Neural cell (in vitro differentiated cells): Measurements from ENCODE around the gene ADGRD1. TPM values are rescaled to one million over a fixed set of nuclear protein-coding genes. Genes with fewer than 3 reads are reported as not detected.

Experiments
- H2AFZ ChIP-seq: fragments of 200-600, 300-800 bp; sonication (generic), shearing (Covaris generic); 2 replicates; pipeline ENCODE4 v1.6.0; 2014; ENCODE audit warnings: low read depth, mild to moderate bottlenecking, antibody characterized with exemption, low read length, moderate library complexity
- H3F3A ChIP-seq: fragments of 200-600 bp; shearing (Covaris generic); 2 replicates; pipeline ENCODE4 v1.6.1; 2016; ENCODE audit warnings: mild to moderate bottlenecking, moderate library complexity, mixed read lengths, antibody characterized with exemption, low read length; ENCODE audit not compliant: insufficient read depth, poor library complexity, severe bottlenecking
- H3K27ac ChIP-seq: fragments of 200-600, 300-800 bp; sonication (generic), shearing (Covaris generic); 2 replicates; pipeline ENCODE4 v1.5.1; 2014; ENCODE audit warnings: mild to moderate bottlenecking, low read length, moderate library complexity
- H3K27me3 ChIP-seq: fragments of 300-800, 200-600 bp; sonication (generic), shearing (Covaris generic); 2 replicates; pipeline ENCODE4 v1.6.0; 2014; ENCODE audit warnings: mild to moderate bottlenecking, low read depth, low read length, moderate library complexity; ENCODE audit not compliant: insufficient read depth
- H3K36me3 ChIP-seq: fragments of 300-800, 200-600 bp; sonication (generic), shearing (Covaris generic); 2 replicates; pipeline ENCODE4 v1.5.1; 2014; ENCODE audit warnings: mild to moderate bottlenecking, antibody characterized with exemption, low read length, moderate library complexity; ENCODE audit not compliant: insufficient read depth
- H3K4me2 ChIP-seq: fragments of 300-800, 200-600 bp; sonication (generic), shearing (Covaris generic); 2 replicates; pipeline ENCODE4 v1.6.0; 2014; ENCODE audit warnings: mild to moderate bottlenecking, low read length
- H3K4me3 ChIP-seq: fragments of 300-800, 200-600 bp; sonication (generic), shearing (Covaris generic); 2 replicates; pipeline ENCODE4 v1.5.1; 2014; ENCODE audit warnings: mild to moderate bottlenecking, low read length, moderate library complexity
- H3K79me2 ChIP-seq: fragments of 200-600 bp; shearing (Covaris generic); replicated peaks from 2 replicates; pipeline ENCODE4 v1.6.0; 2014; ENCODE audit warnings: mild to moderate bottlenecking, low read length, moderate library complexity; ENCODE audit not compliant: insufficient read depth
- H3K9ac ChIP-seq: fragments of 300-800, 200-600 bp; sonication (generic), shearing (Covaris generic); 2 replicates; pipeline ENCODE4 v1.6.1; 2016; ENCODE audit warnings: mild to moderate bottlenecking, low read length, mixed read lengths
- H3K9me2 ChIP-seq: fragments of 200-600 bp; shearing (Covaris generic); 2 replicates; pipeline ENCODE4 v1.6.1; 2016; ENCODE audit warnings: mild to moderate bottlenecking, low read length, mixed read lengths; ENCODE audit not compliant: insufficient read depth
- H3K9me3 ChIP-seq: fragments of 200-600, 300-800 bp; sonication (generic), shearing (Covaris generic); 2 replicates; pipeline ENCODE4 v1.6.1; 2016; ENCODE audit warnings: mild to moderate bottlenecking, mixed run types, low read length, moderate library complexity, mixed read lengths
- H4K20me1 ChIP-seq: fragments of 200-600 bp; shearing (Covaris generic); 2 replicates; pipeline ENCODE4 v1.6.1; 2016; ENCODE audit warnings: mild to moderate bottlenecking, mixed run types; ENCODE audit not compliant: insufficient read depth
- CTCF ChIP-seq: fragments of 450-650 bp; IDR thresholded peaks from 2 replicates; pipeline ENCODE4 v1.5.1; 2014; ENCODE audit warnings: antibody characterized with exemption, mild to moderate bottlenecking, moderate library complexity; ENCODE audit not compliant: poor library complexity, severe bottlenecking
- EP300 ChIP-seq: fragments of 450-650 bp; conservative IDR thresholded peaks from 2 replicates; pipeline ENCODE4 v1.6.1; 2014; ENCODE audit warnings: antibody characterized with exemption, mild to moderate bottlenecking, moderate library complexity; ENCODE audit not compliant: poor library complexity, severe bottlenecking
- EZH2 ChIP-seq: fragments of 200-600, 300-800 bp; shearing (Covaris generic), sonication (generic); IDR thresholded peaks from 2 replicates; pipeline ENCODE4 v1.6.1; 2014; ENCODE audit warnings: antibody characterized with exemption, low read length, borderline replicate concordance, mild to moderate bottlenecking; ENCODE audit not compliant: insufficient read depth, poor library complexity, severe bottlenecking
- MXI1 ChIP-seq: fragments of 450-650 bp; conservative IDR thresholded peaks from 2 replicates; pipeline ENCODE4 v1.6.1; 2014; ENCODE audit warnings: antibody characterized with exemption, mild to moderate bottlenecking; ENCODE audit not compliant: poor library complexity, severe bottlenecking
- POLR2AphosphoS5 ChIP-seq: IDR thresholded peaks from 2 replicates; pipeline ENCODE4 v1.6.1; 2012
- RAD21 ChIP-seq: fragments of 450-650 bp; conservative IDR thresholded peaks from 2 replicates; pipeline ENCODE4 v1.6.1; 2014; ENCODE audit warnings: antibody characterized with exemption, mild to moderate bottlenecking, moderate library complexity
- REST ChIP-seq: IDR thresholded peaks from 2 replicates; pipeline ENCODE4 v1.6.1; 2012; ENCODE audit warnings: borderline replicate concordance
- SMC3 ChIP-seq: fragments of 450-650 bp; conservative IDR thresholded peaks from 2 replicates; pipeline ENCODE4 v1.6.1; 2014; ENCODE audit warnings: antibody characterized with exemption, mild to moderate bottlenecking, moderate library complexity; ENCODE audit not compliant: poor library complexity
- TAF1 ChIP-seq: IDR thresholded peaks from 2 replicates; pipeline ENCODE4 v1.6.1; 2012; ENCODE audit warnings: low read depth
- polyA plus RNA-seq: library from polyadenylated mRNA; depleted of rRNA; stranded (reverse); fragments of >200 nt; gene quantifications from 2 replicates; pipeline ENCODE4 v1.2.3, GENCODE V29; 2014

Gene ADGRD1
- polyA plus RNA-seq, 1 donor from 2014 or later, result 1.7 TPM

DNA sequence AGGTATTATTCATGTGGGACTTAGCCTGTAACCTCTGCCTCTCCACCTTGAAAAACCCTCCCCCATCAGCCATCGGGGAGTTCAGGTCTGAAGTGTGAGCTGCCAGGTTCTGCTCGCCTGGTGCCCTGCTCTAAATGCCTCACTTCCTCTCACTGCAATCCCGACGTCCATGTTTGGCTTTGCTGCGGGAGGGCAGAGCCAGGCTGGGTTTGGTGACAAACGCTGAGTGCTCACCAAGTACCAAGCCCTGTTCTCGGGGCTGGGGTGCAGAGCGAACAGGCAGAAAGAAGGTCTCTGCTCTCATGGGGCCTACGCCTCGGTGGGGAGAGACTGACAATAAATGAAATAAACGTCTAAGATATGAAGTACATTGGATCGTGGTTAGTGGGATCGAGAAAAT is 2.1 kb upstream of the ADGRD1 start:
- H2AFZ ChIP-seq, result no peak overlapping the region
- no peaks in the 10 kb centered on the region for H3F3A ChIP-seq
- TF ChIP-seq REST, result no peak
- no peak for TF ChIP-seq EZH2
- no peak for TF ChIP-seq SMC3
- TF ChIP-seq POLR2AphosphoS5, result no peak
- TF ChIP-seq TAF1, result no peak
- no peak for TF ChIP-seq MXI1
- no peak for TF ChIP-seq EP300
- TF ChIP-seq RAD21, result no peak
- no peak for TF ChIP-seq CTCF
- no peak overlapping the region for H3K4me3 ChIP-seq
- no peak overlapping the region for H3K9ac ChIP-seq
- no peak overlapping the region for H3K27ac ChIP-seq
- no peak overlapping the region for H3K4me2 ChIP-seq
- no peaks in the 10 kb centered on the region for H3K9me3 ChIP-seq
- no peaks in the 10 kb centered on the region for H3K9me2 ChIP-seq
- H3K79me2 ChIP-seq, result no peaks in the 10 kb centered on the region
- H3K36me3 ChIP-seq, result no peaks in the 10 kb centered on the region
- no peaks in the 10 kb centered on the region for H4K20me1 ChIP-seq
- no peaks in the 10 kb centered on the region for H3K27me3 ChIP-seq

GRCh38 chr12:130952171-130952954 is 1.3 kb upstream of the ADGRD1 start:
- H3K4me3 ChIP-seq, result no peak overlapping the region
- no peak overlapping the region for H3K9ac ChIP-seq
- H3K4me2 ChIP-seq, result no peak overlapping the region
- TF ChIP-seq TAF1 (no peak), CTCF (no peak), SMC3 (no peak), RAD21 (no peak), REST (no peak), EP300 (no peak), MXI1 (no peak), EZH2 (no peak), POLR2AphosphoS5 (no peak)
- H4K20me1 ChIP-seq, result no peaks in the 10 kb centered on the region
- H3K36me3 ChIP-seq, result no peaks in the 10 kb centered on the region
- H2AFZ ChIP-seq, result no peak overlapping the region
- no peaks in the 10 kb centered on the region for H3F3A ChIP-seq
- H3K27me3 ChIP-seq, result no peaks in the 10 kb centered on the region
- H3K27ac ChIP-seq, result no peak overlapping the region
- no peaks in the 10 kb centered on the region for H3K9me2 ChIP-seq
- no peaks in the 10 kb centered on the region for H3K9me3 ChIP-seq
- no peaks in the 10 kb centered on the region for H3K79me2 ChIP-seq
